Measurements from ENCODE around the gene RPTOR.

DNA sequence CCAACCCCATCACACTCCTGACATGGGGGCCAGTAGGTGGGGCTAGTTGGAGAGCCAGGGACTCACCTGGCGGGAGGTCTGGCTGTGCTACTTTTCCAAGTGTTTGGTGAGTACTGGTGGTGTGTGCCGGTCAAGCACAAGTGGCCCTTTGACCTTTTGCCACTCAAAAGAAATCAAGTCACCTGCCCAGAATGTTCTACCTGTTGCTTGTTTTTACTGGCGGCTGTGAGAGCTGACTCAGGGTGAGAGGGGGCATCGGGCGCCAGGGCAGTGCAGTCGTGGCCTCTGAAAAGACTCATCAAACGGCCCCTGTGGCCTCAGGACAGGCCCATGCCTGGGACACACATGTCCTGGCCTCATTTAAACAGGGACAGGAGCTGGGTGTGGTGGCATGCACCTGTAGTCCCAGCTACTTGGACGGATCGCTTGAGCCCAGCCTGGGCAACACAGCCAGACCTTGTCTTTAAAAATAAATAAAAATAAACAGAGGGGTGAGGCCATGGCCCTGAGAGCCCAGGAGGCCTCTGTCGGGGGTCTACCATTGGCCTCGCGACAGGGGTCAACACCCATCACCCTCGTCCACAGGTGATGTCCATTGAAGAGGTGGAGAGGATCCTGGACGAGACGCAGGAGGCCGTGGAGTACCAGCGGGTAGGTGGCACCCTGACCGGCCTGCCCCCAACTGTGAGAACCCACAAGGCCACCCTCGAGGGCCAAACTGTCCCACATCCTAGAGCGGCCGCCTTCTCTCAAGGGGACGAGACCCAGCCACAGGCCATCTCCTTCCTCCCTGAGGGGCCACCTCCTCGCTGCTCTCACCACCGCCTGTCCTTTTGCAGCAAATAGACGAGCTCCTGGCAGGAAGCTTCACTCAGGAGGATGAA lies 452.0 kb downstream of the RPTOR start:
- TF ChIP-seq, protein P1, sequence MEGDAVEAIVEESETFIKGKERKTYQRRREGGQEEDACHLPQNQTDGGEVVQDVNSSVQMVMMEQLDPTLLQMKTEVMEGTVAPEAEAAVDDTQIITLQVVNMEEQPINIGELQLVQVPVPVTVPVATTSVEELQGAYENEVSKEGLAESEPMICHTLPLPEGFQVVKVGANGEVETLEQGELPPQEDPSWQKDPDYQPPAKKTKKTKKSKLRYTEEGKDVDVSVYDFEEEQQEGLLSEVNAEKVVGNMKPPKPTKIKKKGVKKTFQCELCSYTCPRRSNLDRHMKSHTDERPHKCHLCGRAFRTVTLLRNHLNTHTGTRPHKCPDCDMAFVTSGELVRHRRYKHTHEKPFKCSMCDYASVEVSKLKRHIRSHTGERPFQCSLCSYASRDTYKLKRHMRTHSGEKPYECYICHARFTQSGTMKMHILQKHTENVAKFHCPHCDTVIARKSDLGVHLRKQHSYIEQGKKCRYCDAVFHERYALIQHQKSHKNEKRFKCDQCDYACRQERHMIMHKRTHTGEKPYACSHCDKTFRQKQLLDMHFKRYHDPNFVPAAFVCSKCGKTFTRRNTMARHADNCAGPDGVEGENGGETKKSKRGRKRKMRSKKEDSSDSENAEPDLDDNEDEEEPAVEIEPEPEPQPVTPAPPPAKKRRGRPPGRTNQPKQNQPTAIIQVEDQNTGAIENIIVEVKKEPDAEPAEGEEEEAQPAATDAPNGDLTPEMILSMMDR (IDR thresholded peaks at IDR 0.05 in 2 of 3, conservative IDR thresholded peaks at IDR 0.05 in 1 of 3; ENCODE audit: control insufficient read depth in 2 of 3, extremely low read depth in 1 of 3, insufficient read depth in 1 of 3, low read depth in 3 of 3, low read length in 3 of 3) = no peak
- TF ChIP-seq, protein P2, sequence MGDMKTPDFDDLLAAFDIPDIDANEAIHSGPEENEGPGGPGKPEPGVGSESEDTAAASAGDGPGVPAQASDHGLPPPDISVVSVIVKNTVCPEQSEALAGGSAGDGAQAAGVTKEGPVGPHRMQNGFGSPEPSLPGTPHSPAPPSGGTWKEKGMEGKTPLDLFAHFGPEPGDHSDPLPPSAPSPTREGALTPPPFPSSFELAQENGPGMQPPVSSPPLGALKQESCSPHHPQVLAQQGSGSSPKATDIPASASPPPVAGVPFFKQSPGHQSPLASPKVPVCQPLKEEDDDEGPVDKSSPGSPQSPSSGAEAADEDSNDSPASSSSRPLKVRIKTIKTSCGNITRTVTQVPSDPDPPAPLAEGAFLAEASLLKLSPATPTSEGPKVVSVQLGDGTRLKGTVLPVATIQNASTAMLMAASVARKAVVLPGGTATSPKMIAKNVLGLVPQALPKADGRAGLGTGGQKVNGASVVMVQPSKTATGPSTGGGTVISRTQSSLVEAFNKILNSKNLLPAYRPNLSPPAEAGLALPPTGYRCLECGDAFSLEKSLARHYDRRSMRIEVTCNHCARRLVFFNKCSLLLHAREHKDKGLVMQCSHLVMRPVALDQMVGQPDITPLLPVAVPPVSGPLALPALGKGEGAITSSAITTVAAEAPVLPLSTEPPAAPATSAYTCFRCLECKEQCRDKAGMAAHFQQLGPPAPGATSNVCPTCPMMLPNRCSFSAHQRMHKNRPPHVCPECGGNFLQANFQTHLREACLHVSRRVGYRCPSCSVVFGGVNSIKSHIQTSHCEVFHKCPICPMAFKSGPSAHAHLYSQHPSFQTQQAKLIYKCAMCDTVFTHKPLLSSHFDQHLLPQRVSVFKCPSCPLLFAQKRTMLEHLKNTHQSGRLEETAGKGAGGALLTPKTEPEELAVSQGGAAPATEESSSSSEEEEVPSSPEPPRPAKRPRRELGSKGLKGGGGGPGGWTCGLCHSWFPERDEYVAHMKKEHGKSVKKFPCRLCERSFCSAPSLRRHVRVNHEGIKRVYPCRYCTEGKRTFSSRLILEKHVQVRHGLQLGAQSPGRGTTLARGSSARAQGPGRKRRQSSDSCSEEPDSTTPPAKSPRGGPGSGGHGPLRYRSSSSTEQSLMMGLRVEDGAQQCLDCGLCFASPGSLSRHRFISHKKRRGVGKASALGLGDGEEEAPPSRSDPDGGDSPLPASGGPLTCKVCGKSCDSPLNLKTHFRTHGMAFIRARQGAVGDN (IDR thresholded peaks at IDR 0.05) = no peak
- TF ChIP-seq POLR2AphosphoS5 (IDR thresholded peaks at IDR 0.05; ENCODE audit: low read length) (no peak), CREB1 (IDR thresholded peaks at IDR 0.05; ENCODE audit: low read depth) (no peak), ZNF217 (IDR thresholded peaks at IDR 0.05) (no peak), RAD21 (IDR thresholded peaks at IDR 0.05; ENCODE audit: insufficient read depth, low read depth, low read length) (no peak), HDAC6 (IDR thresholded peaks at IDR 0.05; ENCODE audit: unreplicated experiment) (no peak), TCF7 (IDR thresholded peaks at IDR 0.05; ENCODE audit: borderline replicate concordance) (no peak), KDM1A (IDR thresholded peaks at IDR 0.05; ENCODE audit: borderline replicate concordance) (no peak), MXI1 (IDR thresholded peaks at IDR 0.05; ENCODE audit: low read depth, low read length) (no peak)
- TF ChIP-seq, protein P3, sequence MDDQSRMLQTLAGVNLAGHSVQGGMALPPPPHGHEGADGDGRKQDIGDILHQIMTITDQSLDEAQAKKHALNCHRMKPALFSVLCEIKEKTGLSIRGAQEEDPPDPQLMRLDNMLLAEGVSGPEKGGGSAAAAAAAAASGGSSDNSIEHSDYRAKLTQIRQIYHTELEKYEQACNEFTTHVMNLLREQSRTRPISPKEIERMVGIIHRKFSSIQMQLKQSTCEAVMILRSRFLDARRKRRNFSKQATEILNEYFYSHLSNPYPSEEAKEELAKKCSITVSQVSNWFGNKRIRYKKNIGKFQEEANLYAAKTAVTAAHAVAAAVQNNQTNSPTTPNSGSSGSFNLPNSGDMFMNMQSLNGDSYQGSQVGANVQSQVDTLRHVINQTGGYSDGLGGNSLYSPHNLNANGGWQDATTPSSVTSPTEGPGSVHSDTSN (IDR thresholded peaks at IDR 0.05; ENCODE audit: insufficient replicate concordance, low read depth, low read length) = no peak
- TF ChIP-seq, protein P4, sequence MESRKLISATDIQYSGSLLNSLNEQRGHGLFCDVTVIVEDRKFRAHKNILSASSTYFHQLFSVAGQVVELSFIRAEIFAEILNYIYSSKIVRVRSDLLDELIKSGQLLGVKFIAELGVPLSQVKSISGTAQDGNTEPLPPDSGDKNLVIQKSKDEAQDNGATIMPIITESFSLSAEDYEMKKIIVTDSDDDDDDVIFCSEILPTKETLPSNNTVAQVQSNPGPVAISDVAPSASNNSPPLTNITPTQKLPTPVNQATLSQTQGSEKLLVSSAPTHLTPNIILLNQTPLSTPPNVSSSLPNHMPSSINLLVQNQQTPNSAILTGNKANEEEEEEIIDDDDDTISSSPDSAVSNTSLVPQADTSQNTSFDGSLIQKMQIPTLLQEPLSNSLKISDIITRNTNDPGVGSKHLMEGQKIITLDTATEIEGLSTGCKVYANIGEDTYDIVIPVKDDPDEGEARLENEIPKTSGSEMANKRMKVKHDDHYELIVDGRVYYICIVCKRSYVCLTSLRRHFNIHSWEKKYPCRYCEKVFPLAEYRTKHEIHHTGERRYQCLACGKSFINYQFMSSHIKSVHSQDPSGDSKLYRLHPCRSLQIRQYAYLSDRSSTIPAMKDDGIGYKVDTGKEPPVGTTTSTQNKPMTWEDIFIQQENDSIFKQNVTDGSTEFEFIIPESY (IDR thresholded peaks at IDR 0.05) = no peak
